GM10847 (cell line): Measurements from ENCODE around the gene INTS12.

Experiments used
- POLR2A ChIP-seq: IDR thresholded peaks from 2 replicates; pipeline ENCODE4 v1.6.1; 2011; ENCODE audit not compliant: insufficient read length; ENCODE audit errors: extremely low read depth

Gene INTS12

DNA sequence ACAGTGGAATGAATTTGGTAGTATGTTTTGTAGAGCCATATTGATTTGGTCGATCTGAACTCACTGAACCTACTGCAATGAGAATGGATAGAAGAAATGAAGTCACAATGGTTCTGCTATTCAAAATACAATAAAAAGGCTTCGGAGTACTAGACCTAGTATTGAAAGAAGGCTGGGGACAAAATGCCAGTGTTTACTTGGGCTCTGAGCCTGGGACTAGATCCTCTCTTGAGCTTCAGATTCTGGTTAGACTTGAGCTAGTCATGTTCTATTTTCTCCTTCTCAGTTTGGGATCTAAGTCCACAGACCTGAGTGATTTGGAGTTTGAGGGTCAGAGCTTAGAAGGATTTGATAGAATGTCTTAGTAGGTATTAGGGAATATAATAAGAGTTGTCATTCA is 9.9 kb downstream of the INTS12 start:
- no peak for TF ChIP-seq POLR2A

DNA sequence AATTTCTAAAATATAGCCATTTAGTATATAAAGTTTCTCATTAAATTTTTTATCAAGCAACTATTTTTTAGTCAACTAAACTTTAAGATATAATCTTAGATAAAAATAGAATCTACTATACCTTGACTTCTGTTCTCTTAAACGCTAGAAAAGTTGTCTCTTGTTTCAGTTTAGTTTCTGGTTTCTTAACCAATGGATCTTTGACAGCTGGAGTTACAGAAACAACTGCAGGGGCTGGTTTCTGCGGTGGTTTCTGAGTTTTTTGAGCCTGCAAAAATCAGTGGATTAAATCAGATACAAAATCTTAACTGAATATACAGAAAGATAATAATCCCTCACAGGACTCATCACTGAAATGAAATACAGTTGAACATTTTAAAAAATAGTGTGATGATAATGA is 21.9 kb downstream of the INTS12 start:
- TF ChIP-seq POLR2A = no peak

DNA sequence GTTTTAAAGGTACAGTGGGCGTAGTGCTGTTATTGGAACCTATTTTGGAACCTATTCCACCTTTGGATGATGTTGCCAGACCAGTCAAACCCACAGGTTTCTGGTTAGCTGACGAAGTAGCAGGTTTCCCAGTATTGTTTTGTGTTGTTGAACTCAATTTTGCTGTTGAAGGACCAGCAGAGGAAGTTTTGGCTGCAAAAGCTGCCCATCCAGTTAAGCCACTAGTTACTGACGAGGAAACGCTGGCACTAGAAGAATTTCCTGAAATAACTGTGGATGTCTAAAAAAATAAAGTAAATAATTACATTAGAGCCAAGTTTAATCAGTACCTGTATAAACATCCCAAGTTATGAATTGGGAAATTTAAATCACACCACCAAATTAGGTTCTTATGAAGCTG is 25.5 kb downstream of the INTS12 start:
- no peak for TF ChIP-seq POLR2A

DNA sequence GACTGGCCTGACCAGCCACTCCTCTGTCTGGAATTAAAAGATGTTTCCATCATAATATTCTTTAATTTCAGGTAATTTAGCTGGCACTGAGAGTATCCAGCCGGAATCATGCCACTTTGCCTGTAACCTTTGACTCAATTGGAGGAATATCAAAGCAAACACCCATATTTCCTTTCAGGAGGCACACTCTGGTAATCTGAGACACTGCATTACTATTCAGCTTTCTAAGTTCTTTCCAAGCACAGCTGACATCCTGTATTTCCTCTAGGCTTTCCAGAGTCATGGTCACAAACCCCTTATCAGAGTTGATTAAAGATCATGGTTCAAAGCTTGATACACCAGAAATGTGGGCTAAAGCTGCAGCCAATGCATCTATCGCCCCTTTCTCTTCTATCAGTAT is 29.3 kb downstream of the INTS12 start:
- TF ChIP-seq POLR2A = no peak

DNA sequence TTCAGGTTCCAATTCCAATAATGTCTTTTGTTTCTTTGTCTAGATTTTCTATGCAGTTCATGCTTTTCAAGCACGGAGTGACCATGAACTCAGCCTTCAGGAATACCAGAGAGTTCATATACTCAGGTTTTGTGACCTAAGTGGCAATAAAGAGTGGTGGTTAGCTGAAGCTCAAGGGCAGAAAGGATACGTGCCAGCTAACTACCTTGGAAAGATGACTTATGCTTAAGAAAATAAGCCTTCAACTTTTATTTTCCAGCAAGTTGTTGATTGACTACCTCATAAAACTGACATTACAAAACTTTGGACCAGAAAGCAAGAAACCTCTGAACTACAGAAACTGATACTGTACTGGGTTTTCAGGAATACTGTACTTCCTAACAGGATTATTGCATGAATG is 30.8 kb downstream of the INTS12 start:
- TF ChIP-seq POLR2A = no peak

DNA sequence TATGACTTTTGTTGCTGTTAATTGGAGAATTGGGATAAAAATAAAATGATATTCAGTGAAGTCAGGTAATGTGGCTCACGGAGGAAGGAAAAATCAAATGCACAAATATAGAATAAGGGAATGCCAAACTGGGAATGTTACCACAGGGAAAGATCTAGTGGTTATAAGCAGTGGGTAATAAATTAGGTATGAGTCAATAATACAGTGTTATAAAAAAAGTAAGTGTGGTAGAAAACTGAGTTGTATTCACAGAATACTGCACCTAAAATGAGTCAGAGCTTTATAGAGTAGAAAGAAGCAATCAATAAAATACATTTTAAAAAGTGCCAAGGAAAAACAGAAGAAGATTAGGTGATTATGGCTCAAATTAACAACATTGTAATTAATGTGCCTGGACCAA is 34.5 kb downstream of the INTS12 start:
- no peak for TF ChIP-seq POLR2A

DNA sequence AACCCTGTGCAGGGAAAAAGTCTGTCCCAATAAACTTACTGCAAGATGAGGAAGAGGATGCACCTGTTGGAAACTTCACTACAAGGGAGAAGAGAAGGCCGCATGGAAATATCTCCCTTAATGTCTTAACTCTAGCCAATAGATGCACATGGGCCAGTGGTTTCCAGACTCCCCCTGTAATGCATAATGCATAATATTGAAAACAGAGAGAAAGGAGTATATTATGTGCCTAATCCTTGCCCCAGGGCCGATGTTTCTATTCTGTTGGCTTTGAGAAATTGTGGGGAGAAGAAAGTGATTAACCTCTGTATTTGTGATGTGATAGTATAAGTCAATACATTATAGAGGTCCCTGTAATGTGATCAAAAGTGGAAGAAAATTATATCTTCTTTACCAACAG is 37.2 kb downstream of the INTS12 start:
- TF ChIP-seq POLR2A = no peak

DNA sequence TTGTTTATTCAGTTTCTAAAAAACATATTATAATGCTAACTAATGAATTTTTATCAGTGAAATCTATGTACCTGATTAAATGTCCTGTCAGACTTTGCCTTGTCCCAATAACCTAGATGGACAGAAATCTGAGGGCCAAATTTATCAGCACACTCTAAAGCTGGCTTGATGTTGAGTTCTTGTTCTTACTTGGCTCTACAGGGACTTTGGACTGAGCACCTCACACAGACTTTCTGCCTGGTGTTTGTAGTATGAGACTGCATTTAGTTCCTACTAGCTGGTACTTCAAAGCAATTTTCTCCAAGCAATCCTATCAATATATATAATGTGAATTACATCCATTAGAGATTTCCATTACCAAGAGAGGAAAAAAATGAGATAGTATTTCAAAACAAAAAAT is 37.8 kb downstream of the INTS12 start:
- no peak for TF ChIP-seq POLR2A

DNA sequence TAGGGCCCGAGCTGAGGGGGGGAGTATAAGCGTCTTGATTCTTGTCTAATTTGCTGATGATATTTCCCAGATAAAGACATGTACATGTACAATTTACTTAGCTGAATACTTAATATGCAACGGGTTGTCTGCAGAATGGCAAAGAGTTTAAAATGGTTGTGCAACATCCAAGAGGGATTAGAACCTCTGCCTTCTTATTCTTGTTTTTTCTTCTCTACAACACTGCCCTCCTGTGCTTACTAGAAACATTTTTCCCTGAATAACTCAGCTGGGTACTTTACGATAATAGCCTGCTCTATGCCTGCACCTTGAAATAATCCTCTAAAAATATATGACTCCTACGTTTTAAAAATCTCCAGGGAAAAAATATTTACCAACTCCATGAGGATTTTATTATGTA is 41.8 kb downstream of the INTS12 start:
- TF ChIP-seq POLR2A = no peak

DNA sequence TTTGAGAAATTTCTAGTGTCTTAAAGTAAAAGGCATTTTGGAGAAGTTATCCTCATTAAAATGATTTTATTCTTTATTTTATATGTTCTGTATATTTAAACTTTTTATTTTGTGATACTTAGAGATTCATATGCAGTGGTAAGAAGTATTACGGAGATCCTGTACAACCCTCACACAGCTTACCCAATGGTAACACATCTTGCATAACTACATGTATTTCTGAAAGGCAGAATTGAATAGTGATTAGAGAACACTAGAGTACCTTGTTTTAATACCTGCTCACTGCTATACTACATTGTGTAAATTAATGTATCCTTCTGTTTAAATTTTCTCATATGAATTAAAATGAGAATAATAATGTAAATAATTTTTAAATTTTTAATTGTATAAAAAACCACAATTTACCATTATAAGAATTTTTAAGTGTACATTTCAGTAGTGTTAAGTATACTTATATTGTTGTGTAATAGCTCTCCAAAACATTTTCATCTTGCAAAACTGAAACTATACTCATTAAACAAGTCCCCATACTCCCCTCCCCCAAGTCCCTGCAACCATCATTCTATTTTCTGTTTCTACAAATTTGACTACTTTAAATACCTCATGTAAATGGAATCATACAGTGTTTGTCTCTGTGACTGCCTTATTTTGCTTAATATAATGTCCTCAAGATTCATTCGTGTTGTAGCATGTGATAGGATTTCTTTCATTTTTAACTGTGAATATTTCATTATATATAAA is 45.4 kb downstream of the INTS12 start:
- no peak for TF ChIP-seq POLR2A

DNA sequence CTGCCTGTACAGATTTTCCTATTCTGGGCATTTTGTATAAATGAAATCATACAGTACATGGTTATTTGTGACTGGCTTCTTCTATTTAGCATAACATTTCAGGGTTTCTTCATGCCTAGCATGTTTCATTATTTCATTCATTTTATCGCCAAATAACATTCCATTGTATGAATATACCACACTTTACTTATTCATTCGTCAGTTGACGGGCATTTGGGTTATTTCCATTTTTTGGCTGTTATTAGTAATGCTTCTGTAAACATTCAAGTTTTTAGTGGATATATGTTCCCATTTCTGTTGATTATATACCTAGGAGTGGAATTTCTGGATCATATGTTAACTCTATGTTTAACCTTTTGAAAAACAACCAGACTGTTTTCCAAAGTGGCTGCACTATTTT is 47.5 kb downstream of the INTS12 start:
- no peak for TF ChIP-seq POLR2A

DNA sequence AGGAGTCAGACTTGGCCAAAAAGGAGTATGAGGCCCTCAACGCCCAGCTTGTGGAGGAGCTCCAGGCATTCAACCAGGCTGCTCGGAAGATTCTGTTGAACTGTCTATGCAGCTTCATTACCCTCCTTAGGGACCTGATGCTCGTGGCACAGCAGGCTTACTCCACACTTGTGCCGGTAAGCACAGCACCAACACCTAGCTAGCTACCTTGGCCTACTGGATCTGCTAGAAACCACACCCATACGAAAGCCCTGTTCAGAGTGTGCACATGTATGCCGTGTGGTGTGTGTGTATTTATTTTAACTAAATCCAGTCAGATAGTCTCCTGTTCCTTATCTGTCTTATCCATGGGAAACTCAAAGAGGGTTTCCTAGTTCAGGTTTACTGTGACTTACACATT is 49.3 kb downstream of the INTS12 start:
- no peak for TF ChIP-seq POLR2A

DNA sequence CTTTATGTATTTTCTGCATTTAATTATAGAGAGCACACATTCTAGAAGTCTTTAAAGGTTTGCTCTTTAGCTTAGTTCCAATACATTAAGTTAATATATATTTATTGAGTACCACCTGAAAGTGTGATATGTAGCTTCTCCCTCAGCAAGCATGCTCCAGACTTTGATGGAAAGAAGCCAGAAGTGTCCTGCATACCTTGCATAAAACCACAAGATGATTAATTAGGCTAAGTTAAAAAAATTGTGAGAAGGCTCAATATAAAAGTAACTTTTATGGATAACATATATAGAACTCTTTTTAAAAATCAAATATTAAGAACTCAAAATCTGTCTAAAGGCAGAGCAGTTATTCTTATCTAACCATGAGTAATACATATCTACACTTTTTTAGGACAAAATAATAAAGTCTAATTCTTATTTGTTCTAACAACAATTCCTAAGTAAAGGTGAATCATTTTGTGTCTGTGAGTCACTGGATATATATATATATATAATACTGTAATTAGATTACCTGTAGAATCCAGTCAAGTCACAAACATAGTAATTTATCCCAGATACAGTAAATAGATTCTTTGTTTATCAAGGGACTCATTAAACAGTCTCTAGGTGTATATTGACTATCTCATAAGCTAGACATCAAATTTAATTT is 51.2 kb downstream of the INTS12 start:
- TF ChIP-seq POLR2A = no peak

DNA sequence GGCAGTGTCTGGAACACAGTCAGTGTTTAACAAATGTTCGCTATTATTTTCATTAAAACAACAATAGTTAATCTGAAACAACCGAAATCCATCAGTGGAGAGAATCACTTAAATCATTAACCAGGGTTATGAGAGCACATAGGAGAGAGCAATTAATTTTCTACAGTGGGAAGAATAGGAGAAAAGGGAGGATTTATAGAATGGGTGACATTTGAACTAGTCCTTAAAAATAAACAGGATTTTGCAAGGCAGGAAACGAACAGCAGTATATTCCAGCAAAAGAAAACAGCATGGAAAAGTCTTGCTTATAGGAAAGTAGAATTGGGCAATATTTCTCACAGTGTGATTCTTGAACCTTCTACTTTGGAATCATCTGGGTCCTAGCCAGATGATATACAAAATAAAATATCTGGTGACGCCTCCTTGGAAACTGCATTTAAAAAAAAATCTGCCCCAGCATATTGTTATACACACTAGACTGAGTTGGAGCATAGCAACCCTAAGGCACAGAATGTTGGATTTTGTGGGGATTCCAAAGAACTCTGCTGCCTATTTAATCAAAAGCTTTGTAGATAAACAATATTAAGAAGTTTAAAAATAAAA is 56.1 kb downstream of the INTS12 start:
- TF ChIP-seq POLR2A = no peak

DNA sequence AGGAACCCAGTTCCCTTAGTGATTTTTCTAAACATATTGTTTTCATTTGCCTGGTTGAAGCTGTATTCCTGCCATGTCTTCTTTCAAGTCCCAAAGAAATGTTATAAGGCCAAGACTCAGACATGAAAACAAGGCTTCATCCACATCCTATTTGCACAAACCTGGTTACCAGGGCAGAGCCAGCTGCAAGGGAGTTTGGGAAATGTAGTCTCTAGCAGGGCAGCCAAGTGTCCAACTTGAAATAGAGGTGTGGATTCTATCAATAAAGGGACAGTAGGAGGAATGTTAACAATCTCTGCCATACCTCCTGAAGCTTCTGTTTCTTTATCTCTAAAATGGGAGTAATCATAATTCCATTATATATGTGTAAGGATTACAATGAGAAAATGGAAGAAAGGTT is 56.6 kb downstream of the INTS12 start:
- no peak for TF ChIP-seq POLR2A

DNA sequence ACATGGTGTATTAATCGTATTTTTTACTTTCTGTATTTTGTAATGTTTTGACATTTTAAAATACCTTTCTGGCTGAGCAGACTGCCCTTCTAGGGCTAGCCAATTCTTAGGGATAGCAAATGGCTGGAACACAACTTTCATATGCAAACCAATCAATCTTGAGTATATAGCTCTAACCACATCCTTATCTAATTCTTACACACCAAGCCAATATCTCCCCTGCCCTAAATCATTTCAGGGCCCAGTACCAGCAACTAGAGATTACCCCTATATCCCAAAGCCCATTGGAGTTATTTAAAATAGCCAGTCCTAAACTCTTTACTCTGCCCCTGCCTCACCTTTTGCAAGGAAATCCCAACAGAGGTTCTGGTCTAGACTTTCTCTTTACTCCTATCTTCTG is 58.3 kb downstream of the INTS12 start:
- no peak for TF ChIP-seq POLR2A

DNA sequence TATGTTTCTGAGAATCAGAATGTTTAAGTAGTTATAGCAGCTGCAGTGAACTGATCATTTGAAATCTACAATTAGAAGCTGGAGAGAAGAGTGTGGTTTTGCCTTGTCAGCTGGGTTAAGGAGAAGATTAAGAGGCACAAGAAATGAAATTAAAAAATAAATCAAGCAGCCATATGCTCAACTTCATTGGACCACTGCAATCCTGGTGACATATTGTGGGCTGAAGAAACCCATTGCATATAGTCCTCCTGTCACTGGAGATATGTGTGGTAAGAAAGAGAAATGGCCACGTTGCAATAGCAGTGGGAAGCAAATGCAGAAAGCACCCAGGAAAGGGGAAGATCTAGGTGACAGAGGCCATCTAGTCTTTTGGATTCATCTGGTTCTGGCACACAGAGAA is 63.0 kb downstream of the INTS12 start:
- no peak for TF ChIP-seq POLR2A
